Gastroesophageal sphincter (tissue), 4 donors: ENCODE data around the gene LPP. TPM values are rescaled to one million over a fixed set of nuclear protein-coding genes. Genes with fewer than 3 reads are reported as not detected.

ENCODE experiments used
- ATAC-seq: fragments of 150-250 bp; one replicate; pipeline ENCODE4 v1.9.1; 2016; ENCODE audit warnings: mild to moderate bottlenecking, moderate library complexity
- H3K27ac ChIP-seq, 4 donors: fragments of 200-600 bp; sonication (generic) in 3 of 4; 1 replicate in 3 of 4; 2 replicates in 1 of 4; pipeline ENCODE4 v1.5.1; 2016 to 2019
- H3K27me3 ChIP-seq: fragments of 200-600 bp; sonication (generic); one replicate; pipeline ENCODE4 v1.5.1; 2019
- H3K36me3 ChIP-seq, 2 donors: fragments of 200-600 bp; sonication (generic); one replicate each; pipeline ENCODE4 v1.5.1; 2019; ENCODE audit warnings: control low read depth in 1 of 2
- H3K4me1 ChIP-seq, 3 donors: fragments of 200-600 bp; sonication (generic); 1 replicate in 2 of 3; 2 replicates in 1 of 3; pipeline ENCODE4 v1.5.1; 2016 to 2019; ENCODE audit warnings: control low read depth in 2 of 3
- H3K4me3 ChIP-seq, 2 donors: fragments of 200-600 bp; sonication (generic); one replicate each; pipeline ENCODE4 v1.5.1; 2019; ENCODE audit warnings: mild to moderate bottlenecking in 1 of 2, moderate library complexity in 1 of 2
- H3K9me3 ChIP-seq, 3 donors: fragments of 200-600 bp; sonication (generic); one replicate each; pipeline ENCODE4 v1.5.1; 2017 to 2019; ENCODE audit warnings: control low read depth in 2 of 3
- EP300 ChIP-seq: sonication (generic); formaldehyde crosslinking; IDR thresholded peaks from one replicate; pipeline ENCODE4 v1.6.1; 2017; ENCODE audit warnings: antibody characterized with exemption, mild to moderate bottlenecking
- POLR2A ChIP-seq, 2 donors: fragments of 450-650 bp; IDR thresholded peaks; one replicate each; pipeline ENCODE4 v1.6.1; 2017; ENCODE audit warnings: antibody characterized with exemption in 2 of 2, mild to moderate bottlenecking in 2 of 2, moderate library complexity in 1 of 2
- POLR2AphosphoS5 ChIP-seq: sonication (generic); formaldehyde crosslinking; IDR thresholded peaks from one replicate; pipeline ENCODE4 v1.6.1; 2017; ENCODE audit warnings: antibody characterized with exemption
- WGBS, 2 donors: methylation state at CpG; one replicate each; pipeline ENCODE4 v1.1.5; 2018; ENCODE audit warnings: low coverage in 1 of 2; 5-methylcytosine and 5-hydroxymethylcytosine counted together
- total RNA-seq, 4 donors: library from RNA; depleted of rRNA; stranded (reverse); fragments of >200 nt; gene quantifications; one replicate each; pipeline ENCODE4 v1.1.0, GENCODE V29; 2016
- TF ChIP-seq, protein P1 (sequence below), 4 experiments: fragments of 200-600 bp in 2 of 4; fragments of 450-650 bp in 2 of 4; sonication (generic) in 1 of 4; IDR thresholded peaks; one replicate each; pipeline ENCODE4 v1.5.1; 2017 to 2019; ENCODE audit warnings: antibody characterized with exemption in 4 of 4, mild to moderate bottlenecking in 2 of 4, moderate library complexity in 2 of 4

Gene LPP
- total RNA-seq, 4 donors from 2014 or later = 1,243 to 2,297 (median 2,164) TPM

DNA sequence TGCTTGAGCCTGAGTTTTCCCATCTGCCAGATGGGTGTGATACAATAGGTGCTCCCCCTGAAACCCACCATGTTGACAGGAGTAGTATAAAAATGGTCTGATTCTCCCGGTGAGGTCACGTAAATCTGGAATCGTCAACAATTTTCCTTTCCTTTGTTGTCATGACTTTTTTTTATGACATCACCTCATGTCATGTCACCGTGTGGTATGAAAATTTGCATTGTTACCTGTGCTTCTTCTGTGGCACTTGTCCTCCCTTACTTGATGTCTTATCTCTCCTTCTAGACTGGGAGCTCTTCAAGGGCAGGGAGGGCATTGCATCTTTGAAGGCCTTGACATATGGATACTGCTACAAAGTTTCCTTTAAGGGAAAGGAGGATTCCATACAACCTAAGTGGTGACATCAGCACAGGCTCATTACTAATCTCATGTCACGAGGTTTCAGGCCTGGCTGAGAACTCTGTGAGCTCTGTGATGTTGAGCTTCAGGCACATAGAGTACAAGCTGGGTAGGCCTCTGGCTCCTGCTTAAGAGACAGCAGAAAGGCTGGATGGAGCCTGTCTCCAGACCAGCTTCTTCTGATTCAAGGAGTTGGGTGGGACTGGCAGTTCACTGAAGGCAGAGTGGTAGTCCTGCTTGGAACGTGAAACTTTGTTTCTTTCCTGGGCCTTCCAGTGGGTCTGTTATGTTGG, 66.3 kb downstream of the LPP start:
- Histone ChIP-seq H3K27ac (peak overlapping the region; percentile 87 to 100 (median 94)), H3K27me3 (no peaks in the 10 kb centered on the region), H3K9me3 (no peaks in the 10 kb centered on the region), H3K36me3 (peaks cover 0 to 12% of the 10 kb centered on the region in 2 donors), H3K4me3 (peak overlapping the region; percentile 19 to 51), H3K4me1 (peaks cover 18 to 89% (median 40%) of the 10 kb centered on the region in 3 donors)
- ATAC-seq = peak; percentile 28
- TF ChIP-seq EP300 (peak; percentile 41), POLR2AphosphoS5 (peak; percentile 77), POLR2A (IDR thresholded peaks at IDR 0.05) (peak in 1 of 2 donors; percentile 36)
- TF ChIP-seq, protein P1, sequence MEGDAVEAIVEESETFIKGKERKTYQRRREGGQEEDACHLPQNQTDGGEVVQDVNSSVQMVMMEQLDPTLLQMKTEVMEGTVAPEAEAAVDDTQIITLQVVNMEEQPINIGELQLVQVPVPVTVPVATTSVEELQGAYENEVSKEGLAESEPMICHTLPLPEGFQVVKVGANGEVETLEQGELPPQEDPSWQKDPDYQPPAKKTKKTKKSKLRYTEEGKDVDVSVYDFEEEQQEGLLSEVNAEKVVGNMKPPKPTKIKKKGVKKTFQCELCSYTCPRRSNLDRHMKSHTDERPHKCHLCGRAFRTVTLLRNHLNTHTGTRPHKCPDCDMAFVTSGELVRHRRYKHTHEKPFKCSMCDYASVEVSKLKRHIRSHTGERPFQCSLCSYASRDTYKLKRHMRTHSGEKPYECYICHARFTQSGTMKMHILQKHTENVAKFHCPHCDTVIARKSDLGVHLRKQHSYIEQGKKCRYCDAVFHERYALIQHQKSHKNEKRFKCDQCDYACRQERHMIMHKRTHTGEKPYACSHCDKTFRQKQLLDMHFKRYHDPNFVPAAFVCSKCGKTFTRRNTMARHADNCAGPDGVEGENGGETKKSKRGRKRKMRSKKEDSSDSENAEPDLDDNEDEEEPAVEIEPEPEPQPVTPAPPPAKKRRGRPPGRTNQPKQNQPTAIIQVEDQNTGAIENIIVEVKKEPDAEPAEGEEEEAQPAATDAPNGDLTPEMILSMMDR (IDR thresholded peaks at IDR 0.05) = no peak
- WGBS, 2 donors = 55 to 79% methylated on average over 2 to 5 of the region's 6 CpGs

DNA sequence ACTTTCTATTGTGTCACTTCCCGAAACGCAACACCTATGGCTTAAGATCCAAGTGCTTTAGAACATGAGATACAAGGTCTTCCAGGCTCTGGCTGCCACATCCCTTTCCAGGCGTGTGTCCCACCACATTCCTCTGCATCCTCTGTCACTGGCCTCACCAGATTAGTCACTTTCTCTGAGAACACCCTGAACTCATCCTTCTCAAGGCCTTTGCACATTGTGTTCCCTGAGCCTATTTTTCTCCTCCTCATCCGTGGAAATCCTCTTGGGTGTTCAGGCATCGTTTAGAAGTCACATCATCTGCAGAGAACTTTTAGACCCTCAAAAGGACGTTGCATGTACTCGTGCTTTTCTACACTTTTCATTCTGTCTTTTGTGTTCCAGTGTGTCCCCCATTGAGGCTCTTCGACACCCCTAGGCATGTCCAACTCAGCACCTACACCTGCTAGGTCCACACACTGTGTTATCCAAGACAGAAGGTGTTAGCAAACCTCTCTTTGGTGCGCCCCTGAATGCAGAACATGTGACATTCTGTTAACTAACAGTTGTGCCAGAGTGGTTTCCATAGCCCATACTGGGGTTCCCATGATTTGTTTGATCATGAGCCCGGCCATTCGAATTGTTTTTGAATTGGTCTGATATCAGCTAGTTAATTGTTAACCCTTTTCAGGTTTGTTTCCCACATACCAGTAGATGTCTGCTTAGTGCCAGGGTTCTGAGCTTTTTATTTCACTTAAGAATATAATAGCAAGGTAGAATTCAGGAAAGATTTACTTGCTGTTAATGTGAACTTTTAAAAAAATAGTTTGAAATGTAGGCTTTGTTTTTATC, 67.2 kb downstream of the LPP start:
- peak; percentile 93 for ATAC-seq
- peak overlapping the region; percentile 28 to 51 for H3K4me3 ChIP-seq

DNA sequence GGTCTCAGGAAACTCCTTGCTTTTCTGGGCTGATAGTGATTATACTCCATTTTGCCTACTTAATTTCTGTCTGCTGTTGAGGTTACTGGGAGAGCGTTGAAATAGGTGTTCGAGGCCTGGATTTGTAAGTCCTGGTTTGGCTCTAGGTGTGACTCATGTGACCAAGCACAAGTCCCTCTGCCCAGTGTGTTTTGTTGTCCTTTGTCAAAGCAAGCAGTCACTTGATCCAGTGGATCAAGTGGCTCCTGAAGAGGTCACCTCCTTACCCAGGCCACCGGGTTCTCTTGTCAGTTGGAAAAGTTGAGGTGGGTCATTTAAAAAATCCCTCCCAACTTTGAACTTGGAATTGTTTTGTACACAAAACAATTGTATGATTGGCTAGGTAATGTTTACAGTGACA, 70.0 kb downstream of the LPP start:
- peak overlapping the region; percentile 87 to 100 (median 94) for H3K27ac ChIP-seq
- H3K4me1 ChIP-seq = peaks cover 35 to 100% (median 52%) of the 10 kb centered on the region in 3 donors

More for the DNA sequence above, 67.2 kb downstream of the LPP start:
- TF ChIP-seq EP300 = peak; percentile 98
- TF ChIP-seq, protein P1 (IDR thresholded peaks at IDR 0.05) = no peak
- TF ChIP-seq POLR2A (IDR thresholded peaks at IDR 0.05) = peak in 1 of 2 donors; percentile 18
- TF ChIP-seq POLR2AphosphoS5 = peak; percentile 100
- H3K36me3 ChIP-seq = peaks cover 0 to 22% of the 10 kb centered on the region in 2 donors
- H3K27ac ChIP-seq = peak overlapping the region; percentile 87 to 100 (median 94)
- WGBS, 2 donors = 38 to 39% methylated on average over 4 to 11 of the region's 11 CpGs
- no peaks in the 10 kb centered on the region for H3K27me3 ChIP-seq
- H3K9me3 ChIP-seq = no peaks in the 10 kb centered on the region
- H3K4me1 ChIP-seq = peaks cover 28 to 98% (median 49%) of the 10 kb centered on the region in 3 donors

DNA sequence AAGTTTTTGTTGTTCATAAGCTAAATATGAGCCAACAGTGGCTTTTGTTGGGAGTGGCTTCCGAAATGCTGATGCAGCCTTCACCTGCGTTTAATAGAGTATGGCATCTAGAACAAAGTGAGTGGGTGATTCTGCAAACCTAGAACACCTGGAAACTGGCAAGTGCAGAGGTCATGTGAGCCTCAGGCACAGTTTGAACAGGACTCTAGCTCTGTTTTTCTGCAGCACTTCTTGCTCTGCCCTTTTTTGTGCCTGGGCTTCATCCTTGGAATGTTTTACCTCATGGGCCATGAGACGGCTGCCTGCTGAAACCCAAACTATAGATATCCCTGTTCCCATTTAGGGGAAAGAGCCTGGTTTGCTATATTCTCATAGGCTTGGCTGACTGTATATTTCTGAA, 73.5 kb downstream of the LPP start:
- 50% methylated on average over 1 of the region's 3 CpGs; no CpG with 5 or more reads in 1 of the 2 donors for WGBS, 2 donors
- Histone ChIP-seq H3K36me3 (peaks cover 0 to 32% of the 10 kb centered on the region in 2 donors), H3K4me1 (peaks cover 26 to 99% (median 50%) of the 10 kb centered on the region in 3 donors), H3K4me3 (no peak overlapping the region), H3K27me3 (no peaks in the 10 kb centered on the region), H3K27ac (peak overlapping the region; percentile 87 to 100 (median 92)), H3K9me3 (no peaks in the 10 kb centered on the region)
- TF ChIP-seq, protein P1 (IDR thresholded peaks at IDR 0.05) = no peak
- TF ChIP-seq POLR2AphosphoS5 (no peak), POLR2A (IDR thresholded peaks at IDR 0.05) (no peak)
- ATAC-seq = no peak

More for the DNA sequence above, 70.0 kb downstream of the LPP start:
- Histone ChIP-seq H3K9me3 (no peaks in the 10 kb centered on the region), H3K4me3 (no peak overlapping the region), H3K36me3 (peaks cover 0 to 26% of the 10 kb centered on the region in 2 donors), H3K27me3 (no peaks in the 10 kb centered on the region)
- ATAC-seq = no peak
- no peak for TF ChIP-seq POLR2AphosphoS5
- no peak for TF ChIP-seq POLR2A (IDR thresholded peaks at IDR 0.05)
- no peak for TF ChIP-seq EP300
- TF ChIP-seq, protein P1 (IDR thresholded peaks at IDR 0.05) = no peak
- 67 to 79% methylated on average over 1 to 3 of the region's 3 CpGs for WGBS, 2 donors
